WTC11 (cell line): Measurements from ENCODE around the gene TIAM2. TPM values are rescaled to one million over a fixed set of nuclear protein-coding genes. Genes with fewer than 3 reads are reported as not detected.
A peak's percentile ranks its signal among the peaks of the same experiment; 100 is the strongest.

Experiments used
- ATAC-seq: fragments of 200-7000 bp; cut with Tn5 transposase; 2 replicates; pipeline ENCODE4 v1.10.0; 2021; ENCODE audit warnings: mild to moderate bottlenecking, moderate library complexity
- CTCF ChIA-PET: fragments of 300-600 bp; sonication (Branson Sonifier 250); formaldehyde crosslinking; loops from one replicate; lab custom pipeline; 2021; ENCODE audit warnings: antibody characterized with exemption; lab: Charles Lee
- POLR2A ChIA-PET: fragments of 350-600 bp; sonication (Branson Sonifier 250); formaldehyde crosslinking; loops from one replicate; lab custom pipeline; 2021; ENCODE audit warnings: antibody characterized with exemption; lab: Charles Lee
- DNase-seq: peaks from one replicate; pipeline ENCODE4 v3.0.0; 2021; ENCODE audit warnings: low spot score
- H3K27ac Mint-ChIP-seq: 2 replicates; pipeline ENCODE4 v1.8.0; 2021; ENCODE audit warnings: mixed read lengths
- H3K27me3 Mint-ChIP-seq: 2 replicates; pipeline ENCODE4 v1.8.0; 2021; ENCODE audit warnings: low read depth, mild to moderate bottlenecking, moderate library complexity, mixed read lengths
- H3K36me3 Mint-ChIP-seq: 2 replicates; pipeline ENCODE4 v1.8.0; 2021; ENCODE audit warnings: mixed read lengths
- H3K4me1 Mint-ChIP-seq: 2 replicates; pipeline ENCODE4 v1.8.0; 2022; ENCODE audit warnings: mixed read lengths
- H3K4me3 Mint-ChIP-seq: 2 replicates; pipeline ENCODE4 v1.8.0; 2021; ENCODE audit warnings: mild to moderate bottlenecking, moderate library complexity, mixed read lengths
- H3K9me3 Mint-ChIP-seq: 2 replicates; pipeline ENCODE4 v1.8.0; 2021; ENCODE audit warnings: mixed read lengths
- AFF4 ChIP-seq: sonication (generic); formaldehyde crosslinking; IDR thresholded peaks from 2 replicates; pipeline ENCODE4 v1.8.1; 2023; ENCODE audit warnings: mild to moderate bottlenecking, missing genetic modification reagents, borderline replicate concordance
- E2F4 ChIP-seq: sonication (generic); formaldehyde crosslinking; IDR thresholded peaks from 2 replicates; pipeline ENCODE4 v1.8.1; 2022; ENCODE audit warnings: low read depth, mild to moderate bottlenecking, moderate library complexity, missing genetic modification reagents, borderline replicate concordance
- FOXK1 ChIP-seq: sonication (generic); formaldehyde crosslinking; IDR thresholded peaks from 2 replicates; pipeline ENCODE4 v1.8.0; 2022; ENCODE audit warnings: mild to moderate bottlenecking, moderate library complexity, missing genetic modification reagents
- FOXP1 ChIP-seq: sonication (generic); formaldehyde crosslinking; IDR thresholded peaks from 2 replicates; pipeline ENCODE4 v1.8.0; 2022; ENCODE audit warnings: missing genetic modification reagents, mild to moderate bottlenecking, moderate library complexity, borderline replicate concordance
- FOXP4 ChIP-seq: sonication (generic); formaldehyde crosslinking; IDR thresholded peaks from 2 replicates; pipeline ENCODE4 v1.8.0; 2022; ENCODE audit warnings: mild to moderate bottlenecking, missing genetic modification reagents
- HMGA2 ChIP-seq: fragments of 250-450 bp; sonication (Bioruptor Pico); IDR thresholded peaks from 2 replicates; pipeline ENCODE4 v1.4.0; 2021; ENCODE audit warnings: mild to moderate bottlenecking, moderate library complexity
- HMGXB4 ChIP-seq: sonication (generic); formaldehyde crosslinking; IDR thresholded peaks from 2 replicates; pipeline ENCODE4 v1.8.1; 2023; ENCODE audit warnings: mild to moderate bottlenecking, moderate library complexity, missing genetic modification reagents
- MXD4 ChIP-seq: fragments of 250-450 bp; sonication (Bioruptor Pico); IDR thresholded peaks from 2 replicates; pipeline ENCODE4 v1.8.0; 2021; ENCODE audit warnings: mild to moderate bottlenecking, moderate library complexity, borderline replicate concordance
- NFYB ChIP-seq: sonication (generic); formaldehyde crosslinking; conservative IDR thresholded peaks from 2 replicates; pipeline ENCODE4 v1.8.0; 2022; ENCODE audit warnings: low read depth, missing genetic modification reagents
- NR3C1 ChIP-seq: sonication (generic); formaldehyde crosslinking; conservative IDR thresholded peaks from 2 replicates; pipeline ENCODE4 v1.8.1; 2023; ENCODE audit warnings: low read depth, mild to moderate bottlenecking, missing genetic modification reagents
- PRDM15 ChIP-seq: sonication (generic); formaldehyde crosslinking; IDR thresholded peaks from 2 replicates; pipeline ENCODE4 v1.8.0; 2022; ENCODE audit warnings: missing genetic modification reagents
- PREB ChIP-seq: sonication (generic); formaldehyde crosslinking; IDR thresholded peaks from 2 replicates; pipeline ENCODE4 v1.8.1; 2022; ENCODE audit warnings: mild to moderate bottlenecking, missing genetic modification reagents, moderate library complexity, borderline replicate concordance
- PRRX2 ChIP-seq: fragments of 250-450 bp; sonication (Bioruptor Pico); IDR thresholded peaks from 2 replicates; pipeline ENCODE4 v1.8.0; 2021; ENCODE audit warnings: mild to moderate bottlenecking
- SMAD4 ChIP-seq: sonication (generic); formaldehyde crosslinking; IDR thresholded peaks from 2 replicates; pipeline ENCODE4 v1.8.0; 2022; ENCODE audit warnings: mild to moderate bottlenecking, missing genetic modification reagents
- SP1 ChIP-seq: sonication (generic); formaldehyde crosslinking; conservative IDR thresholded peaks from 2 replicates; pipeline ENCODE4 v1.8.1; 2022; ENCODE audit warnings: missing genetic modification reagents
- ZMAT4 ChIP-seq: fragments of 250-450 bp; sonication (Bioruptor Pico); IDR thresholded peaks from 2 replicates; pipeline ENCODE4 v1.9.0; 2021; ENCODE audit warnings: mild to moderate bottlenecking
- ZNF219 ChIP-seq: sonication (generic); formaldehyde crosslinking; IDR thresholded peaks from 2 replicates; pipeline ENCODE4 v1.8.0; 2023; ENCODE audit warnings: missing genetic modification reagents, mild to moderate bottlenecking, borderline replicate concordance
- ZNF512 ChIP-seq: sonication (generic); formaldehyde crosslinking; IDR thresholded peaks from 2 replicates; pipeline ENCODE4 v1.8.1; 2022; ENCODE audit warnings: missing genetic modification reagents, borderline replicate concordance
- total RNA-seq: library from RNA; stranded (reverse); gene quantifications from 3 replicates; pipeline ENCODE4 v1.2.3, GENCODE V29; 2021
- TF ChIP-seq, protein P1 (sequence below): sonication (generic); formaldehyde crosslinking; conservative IDR thresholded peaks from 2 replicates; pipeline ENCODE4 v1.8.1; 2022; ENCODE audit warnings: mild to moderate bottlenecking, missing genetic modification reagents

Gene TIAM2
- total RNA-seq, 1 experiment from 2014 or later = 15.1 TPM

GRCh38 chr6:155084431-155085123, 89.5 kb downstream of the TIAM2 start:
- H3K27me3 Mint-ChIP-seq = no peaks in the 10 kb centered on the region
- peak overlapping the region; percentile 24 for H3K27ac Mint-ChIP-seq
- no peak overlapping the region for H3K4me3 Mint-ChIP-seq
- ATAC-seq = peak; percentile 57
- H3K36me3 Mint-ChIP-seq = no peaks in the 10 kb centered on the region
- ChIA-PET CTCF (interaction anchor here (0.7 kb wide), 1 partner anchor 93 kb away, joined by 3 read pairs; no protein-coding TSS in a partner anchor), POLR2A (no interaction called here)
- no peak for TF ChIP-seq ZNF219 (CRISPR knock-in tag)
- TF ChIP-seq SP1 (CRISPR knock-in tag) = no peak
- TF ChIP-seq HMGA2 (CRISPR knock-in tag) = no peak
- TF ChIP-seq PREB (CRISPR knock-in tag) = no peak
- no peak for TF ChIP-seq HMGXB4 (CRISPR knock-in tag)
- no peak for TF ChIP-seq NFYB (CRISPR knock-in tag)
- TF ChIP-seq PRRX2 (CRISPR knock-in tag) = no peak
- no peak for TF ChIP-seq FOXP4 (CRISPR knock-in tag)
- no peak for TF ChIP-seq PRDM15 (CRISPR knock-in tag)
- no peak for TF ChIP-seq AFF4
- TF ChIP-seq FOXK1 = no peak
- TF ChIP-seq E2F4 (CRISPR knock-in tag) = no peak
- no peak for TF ChIP-seq ZNF512
- TF ChIP-seq NR3C1 (CRISPR knock-in tag) = no peak
- TF ChIP-seq FOXP1 = no peak
- no peak for TF ChIP-seq ZMAT4 (CRISPR knock-in tag)
- TF ChIP-seq, protein P1, sequence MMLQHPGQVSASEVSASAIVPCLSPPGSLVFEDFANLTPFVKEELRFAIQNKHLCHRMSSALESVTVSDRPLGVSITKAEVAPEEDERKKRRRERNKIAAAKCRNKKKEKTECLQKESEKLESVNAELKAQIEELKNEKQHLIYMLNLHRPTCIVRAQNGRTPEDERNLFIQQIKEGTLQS (CRISPR knock-in tag) = no peak
- no peak for TF ChIP-seq SMAD4 (CRISPR knock-in tag)
- no peak for TF ChIP-seq MXD4 (CRISPR knock-in tag)
- no peak for DNase-seq
- no peaks in the 10 kb centered on the region for H3K9me3 Mint-ChIP-seq
- peaks cover 23% of the 10 kb centered on the region for H3K4me1 Mint-ChIP-seq
